T-helper 1 cell treated with Interleukin-12 subunit alpha and Interleukin-12 subunit beta and Interleukin-4 antibody, amounts not matched to agents 30 μg/mL and 1 μg/mL, for 36 hours (primary cell): ENCODE measurements around the gene CYP21A2.

ENCODE experiments used
- H3K27ac Mint-ChIP-seq: one replicate; pipeline ENCODE4 v1.8.0; 2021; ENCODE audit warnings: mild to moderate bottlenecking, mixed read lengths
- H3K27me3 Mint-ChIP-seq: one replicate; pipeline ENCODE4 v1.8.0; 2021; ENCODE audit warnings: low read depth, mixed read lengths
- H3K36me3 Mint-ChIP-seq: one replicate; pipeline ENCODE4 v1.8.0; 2021; ENCODE audit warnings: low read depth, mixed read lengths
- H3K4me1 Mint-ChIP-seq: one replicate; pipeline ENCODE4 v1.8.0; 2021; ENCODE audit warnings: low read depth, mixed read lengths
- H3K4me3 Mint-ChIP-seq: one replicate; pipeline ENCODE4 v1.8.0; 2021; ENCODE audit warnings: mild to moderate bottlenecking, moderate library complexity, mixed read lengths
- H3K9me3 Mint-ChIP-seq: one replicate; pipeline ENCODE4 v1.8.0; 2021; ENCODE audit warnings: mixed read lengths

Gene CYP21A2

DNA sequence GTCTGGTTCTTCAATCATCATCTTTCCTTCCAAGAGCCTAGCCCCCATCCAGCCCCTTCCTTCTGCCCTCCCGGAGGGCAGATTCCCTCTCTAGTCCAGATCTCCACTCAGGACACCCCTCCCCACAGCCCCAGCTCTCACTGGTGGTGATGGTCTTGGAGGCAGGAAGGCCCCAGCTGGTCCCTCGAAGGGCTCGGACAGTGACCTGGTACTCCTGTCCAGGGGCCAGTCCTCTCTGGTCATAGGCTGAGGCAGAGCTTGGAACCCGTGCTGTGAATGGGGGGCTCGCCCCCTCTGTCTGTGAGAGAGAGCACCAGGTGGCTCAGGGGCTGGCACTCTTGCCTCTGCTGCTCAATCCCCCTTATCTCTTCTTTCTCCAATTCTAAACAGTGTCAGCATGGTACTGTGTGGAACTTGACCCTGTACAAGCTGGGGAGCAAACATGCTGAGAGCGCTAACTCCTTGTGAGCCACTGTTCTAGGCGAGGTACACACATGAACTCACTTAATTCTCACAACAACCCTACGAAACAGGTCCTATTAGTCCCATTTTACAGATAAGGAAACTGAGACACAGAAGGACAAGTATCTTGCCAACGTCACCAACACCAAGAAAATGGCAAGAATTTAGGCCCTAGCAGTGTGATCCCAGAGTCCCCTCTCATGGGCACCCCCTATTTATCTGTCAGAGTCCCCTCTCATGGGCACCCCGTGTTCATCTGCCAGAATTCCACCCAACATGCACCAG lies 51.0 kb downstream of the CYP21A2 start:
- Mint-ChIP-seq H3K9me3 (no peaks in the 10 kb centered on the region), H3K27ac (no peak overlapping the region), H3K36me3 (no peaks in the 10 kb centered on the region), H3K4me3 (no peak overlapping the region), H3K4me1 (peaks cover 7% of the 10 kb centered on the region), H3K27me3 (peaks cover 52% of the 10 kb centered on the region)
